Measurements from ENCODE around the gene DPP9.
"Not testable (repeated sequence)": the region's sequence is repeated elsewhere in the genome, so short reads cannot be mapped to it uniquely, and the experiment has no call there.

DPP9 gene

GRCh38 chr19:4692251-4693077 is 31.2 kb downstream of the DPP9 start:
- no peak overlapping the region for H3K27ac ChIP-seq (ENCODE audit: low read length)
- H3K27me3 ChIP-seq (ENCODE audit: control insufficient read depth, insufficient read depth, low read length): no peaks in the 10 kb centered on the region
- peaks cover 54% of the 10 kb centered on the region for H3K36me3 ChIP-seq (ENCODE audit: control insufficient read depth, low read depth, low read length)
- no peaks in the 10 kb centered on the region for H3K4me1 ChIP-seq (ENCODE audit: control insufficient read depth, low read depth, low read length)
- no peak overlapping the region for H3K4me3 ChIP-seq (ENCODE audit: low read length)
- H3K9me3 ChIP-seq (ENCODE audit: control insufficient read depth, low read depth, low read length): no peaks in the 10 kb centered on the region
- H3K9ac ChIP-seq (ENCODE audit: low read length): no peak overlapping the region

- Histone ChIP-seq H3K9me3 (ENCODE audit: control insufficient read depth, low read depth, low read length) (no peaks in the 10 kb centered on the region), H3K36me3 (ENCODE audit: control insufficient read depth, low read depth, low read length) (peaks cover 53% of the 10 kb centered on the region), H3K27me3 (ENCODE audit: control insufficient read depth, insufficient read depth, low read length) (no peaks in the 10 kb centered on the region), H3K27ac (ENCODE audit: low read length) (no peak overlapping the region), H3K9ac (ENCODE audit: low read length) (no peak overlapping the region), H3K4me3 (ENCODE audit: low read length) (no peak overlapping the region), H3K4me1 (ENCODE audit: control insufficient read depth, low read depth, low read length) (no peaks in the 10 kb centered on the region)
Measured at GRCh38 chr19:4691373-4691772, 32.3 kb downstream of the DPP9 start.

DNA sequence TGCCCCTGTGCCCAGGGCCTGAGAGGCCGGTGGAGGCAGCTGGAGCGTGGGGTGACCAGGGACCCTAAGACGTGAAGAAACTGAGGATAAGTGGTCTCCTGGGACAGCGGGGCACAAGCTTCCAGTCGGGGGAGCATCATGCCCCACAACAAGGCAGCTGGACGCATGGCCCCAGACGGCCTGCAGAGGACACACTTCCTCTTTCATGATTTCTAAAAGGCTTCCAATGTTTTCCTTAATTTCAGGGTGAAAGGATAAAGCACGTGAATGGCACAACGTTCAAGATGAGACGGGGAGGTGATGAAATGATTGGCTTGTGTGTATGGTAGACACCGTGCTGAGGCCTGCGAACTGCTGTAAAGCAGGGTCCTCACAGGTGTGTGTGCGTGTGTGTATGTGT is 33.3 kb downstream of the DPP9 start:
- peaks cover 46% of the 10 kb centered on the region for H3K36me3 ChIP-seq (ENCODE audit: control insufficient read depth, low read depth, low read length)
- no peak overlapping the region for H3K27ac ChIP-seq (ENCODE audit: low read length)
- H3K4me3 ChIP-seq (ENCODE audit: low read length): no peak overlapping the region
- H3K9me3 ChIP-seq (ENCODE audit: control insufficient read depth, low read depth, low read length): no peaks in the 10 kb centered on the region
- H3K9ac ChIP-seq (ENCODE audit: low read length): no peak overlapping the region
- H3K4me1 ChIP-seq (ENCODE audit: control insufficient read depth, low read depth, low read length): no peaks in the 10 kb centered on the region
- H3K27me3 ChIP-seq (ENCODE audit: control insufficient read depth, insufficient read depth, low read length): no peaks in the 10 kb centered on the region

DNA sequence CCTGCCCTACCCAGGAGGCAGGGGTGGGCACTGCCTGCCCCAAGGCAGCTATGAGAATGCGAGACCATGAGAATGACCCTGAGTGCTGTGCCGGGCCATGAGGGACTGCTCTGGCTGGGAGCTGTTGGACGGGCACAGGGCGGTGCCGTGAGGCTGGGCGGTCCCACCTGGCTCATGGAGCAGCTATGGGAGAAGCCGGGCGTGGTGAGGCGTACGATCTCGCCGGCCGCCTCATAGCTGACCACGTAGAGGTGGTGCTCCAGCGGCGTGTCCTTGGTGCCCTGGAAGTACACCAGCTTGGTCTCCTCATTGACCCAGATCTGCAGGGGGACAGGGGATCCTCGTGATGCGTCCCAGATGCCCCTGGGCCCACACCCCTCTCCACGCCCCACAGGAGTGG is 34.2 kb downstream of the DPP9 start:
- H3K9ac ChIP-seq (ENCODE audit: low read length): no peak overlapping the region
- no peaks in the 10 kb centered on the region for H3K27me3 ChIP-seq (ENCODE audit: control insufficient read depth, insufficient read depth, low read length)
- H3K4me3 ChIP-seq (ENCODE audit: low read length): no peak overlapping the region
- H3K4me1 ChIP-seq (ENCODE audit: control insufficient read depth, low read depth, low read length): no peaks in the 10 kb centered on the region
- peaks cover 41% of the 10 kb centered on the region for H3K36me3 ChIP-seq (ENCODE audit: control insufficient read depth, low read depth, low read length)
- H3K27ac ChIP-seq (ENCODE audit: low read length): no peak overlapping the region
- H3K9me3 ChIP-seq (ENCODE audit: control insufficient read depth, low read depth, low read length): no peaks in the 10 kb centered on the region

- no peaks in the 10 kb centered on the region for H3K4me1 ChIP-seq (ENCODE audit: control insufficient read depth, low read depth, low read length)
- H3K4me3 ChIP-seq (ENCODE audit: low read length): no peak overlapping the region
- H3K27ac ChIP-seq (ENCODE audit: low read length): no peak overlapping the region
- no peaks in the 10 kb centered on the region for H3K27me3 ChIP-seq (ENCODE audit: control insufficient read depth, insufficient read depth, low read length)
- peaks cover 38% of the 10 kb centered on the region for H3K36me3 ChIP-seq (ENCODE audit: control insufficient read depth, low read depth, low read length)
- no peak overlapping the region for H3K9ac ChIP-seq (ENCODE audit: low read length)
- H3K9me3 ChIP-seq (ENCODE audit: control insufficient read depth, low read depth, low read length): no peaks in the 10 kb centered on the region
Measured at GRCh38 chr19:4688587-4688986, 35.1 kb downstream of the DPP9 start.

DNA sequence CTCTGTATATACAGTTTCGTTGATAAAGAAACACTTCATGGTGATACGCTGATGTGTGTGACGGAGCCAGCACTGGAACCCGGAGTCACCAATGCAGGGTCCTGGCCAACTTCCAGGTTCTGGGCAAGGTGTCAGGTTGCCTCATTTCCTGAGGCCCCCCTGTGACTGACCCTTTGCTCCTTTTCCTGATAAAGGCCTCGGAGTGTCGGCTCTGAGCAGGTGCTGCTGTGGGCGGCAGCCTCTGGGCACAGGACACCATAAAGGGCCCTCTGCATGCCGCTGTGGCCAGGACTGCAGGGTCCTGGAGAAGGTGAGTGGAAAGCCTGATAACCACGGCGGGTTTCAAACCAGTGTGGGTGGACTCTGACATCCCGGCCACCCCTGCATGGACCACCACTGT is 36.2 kb downstream of the DPP9 start:
- H3K9ac ChIP-seq (ENCODE audit: low read length): no peak overlapping the region
- peaks cover 31% of the 10 kb centered on the region for H3K36me3 ChIP-seq (ENCODE audit: control insufficient read depth, low read depth, low read length)
- no peaks in the 10 kb centered on the region for H3K9me3 ChIP-seq (ENCODE audit: control insufficient read depth, low read depth, low read length)
- no peak overlapping the region for H3K27ac ChIP-seq (ENCODE audit: low read length)
- H3K4me1 ChIP-seq (ENCODE audit: control insufficient read depth, low read depth, low read length): no peaks in the 10 kb centered on the region
- no peaks in the 10 kb centered on the region for H3K27me3 ChIP-seq (ENCODE audit: control insufficient read depth, insufficient read depth, low read length)
- H3K4me3 ChIP-seq (ENCODE audit: low read length): no peak overlapping the region

DNA sequence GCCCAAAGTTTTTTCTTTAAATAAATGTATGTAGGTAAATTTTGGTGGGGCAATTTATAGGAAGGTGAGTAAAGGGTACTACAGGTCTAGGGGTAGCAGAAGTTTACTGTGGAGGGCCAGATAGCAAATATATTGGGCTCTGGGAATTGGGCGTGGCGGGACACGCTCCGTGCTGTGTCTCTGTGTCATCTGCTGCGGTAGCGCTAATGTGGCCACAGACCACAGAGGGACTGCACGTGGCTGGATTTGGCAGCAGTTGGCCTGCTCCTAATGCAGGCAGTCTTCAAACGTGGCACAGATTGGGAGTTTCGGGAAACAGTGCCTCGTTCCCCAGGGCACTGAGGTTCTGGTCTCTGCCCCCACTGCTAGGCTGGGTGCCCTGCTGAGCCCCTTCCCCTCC is 36.9 kb downstream of the DPP9 start:
- H3K27ac ChIP-seq (ENCODE audit: low read length): no peak overlapping the region
- no peaks in the 10 kb centered on the region for H3K4me1 ChIP-seq (ENCODE audit: control insufficient read depth, low read depth, low read length)
- H3K9ac ChIP-seq (ENCODE audit: low read length): no peak overlapping the region
- no peaks in the 10 kb centered on the region for H3K27me3 ChIP-seq (ENCODE audit: control insufficient read depth, insufficient read depth, low read length)
- peaks cover 26% of the 10 kb centered on the region for H3K36me3 ChIP-seq (ENCODE audit: control insufficient read depth, low read depth, low read length)
- H3K9me3 ChIP-seq (ENCODE audit: control insufficient read depth, low read depth, low read length): no peaks in the 10 kb centered on the region
- no peak overlapping the region for H3K4me3 ChIP-seq (ENCODE audit: low read length)

GRCh38 chr19:4684312-4685095 is 39.1 kb downstream of the DPP9 start:
- H3K27ac ChIP-seq (ENCODE audit: low read length): no peak overlapping the region
- no peaks in the 10 kb centered on the region for H3K9me3 ChIP-seq (ENCODE audit: control insufficient read depth, low read depth, low read length)
- peaks cover 20% of the 10 kb centered on the region for H3K36me3 ChIP-seq (ENCODE audit: control insufficient read depth, low read depth, low read length)
- H3K4me3 ChIP-seq (ENCODE audit: low read length): no peak overlapping the region
- H3K4me1 ChIP-seq (ENCODE audit: control insufficient read depth, low read depth, low read length): no peaks in the 10 kb centered on the region
- no peak overlapping the region for H3K9ac ChIP-seq (ENCODE audit: low read length)
- no peaks in the 10 kb centered on the region for H3K27me3 ChIP-seq (ENCODE audit: control insufficient read depth, insufficient read depth, low read length)

GRCh38 chr19:4682417-4683200 is 41.0 kb downstream of the DPP9 start:
- Histone ChIP-seq H3K9me3 (ENCODE audit: control insufficient read depth, low read depth, low read length) (no peaks in the 10 kb centered on the region), H3K9ac (ENCODE audit: low read length) (no peak overlapping the region), H3K36me3 (ENCODE audit: control insufficient read depth, low read depth, low read length) (peaks cover 15% of the 10 kb centered on the region), H3K4me3 (ENCODE audit: low read length) (no peak overlapping the region), H3K27ac (ENCODE audit: low read length) (no peak overlapping the region), H3K4me1 (ENCODE audit: control insufficient read depth, low read depth, low read length) (no peaks in the 10 kb centered on the region), H3K27me3 (ENCODE audit: control insufficient read depth, insufficient read depth, low read length) (no peaks in the 10 kb centered on the region)

DNA sequence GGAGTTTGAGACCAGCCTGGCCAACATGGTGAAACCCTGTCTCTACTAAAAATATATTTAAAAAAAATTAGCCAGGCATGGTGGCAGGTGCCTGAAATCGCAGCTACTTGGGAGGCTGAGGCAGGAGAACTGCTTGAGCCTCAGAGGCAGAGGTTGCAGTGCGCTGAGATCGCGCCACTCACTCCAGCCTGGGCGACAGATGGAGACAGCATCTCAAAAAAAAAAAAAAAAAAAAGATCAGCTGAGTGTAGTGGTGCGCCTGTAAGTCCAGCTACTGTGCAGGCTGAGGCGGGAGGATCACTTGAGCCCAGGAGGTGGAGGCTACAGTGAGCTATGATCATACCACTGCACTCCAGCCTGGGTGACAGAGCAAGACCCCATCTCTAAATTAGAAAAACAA is 43.6 kb downstream of the DPP9 start:
- H3K27ac ChIP-seq (ENCODE audit: low read length); H3K36me3 ChIP-seq (ENCODE audit: control insufficient read depth, low read depth, low read length); H3K4me1 ChIP-seq (ENCODE audit: control insufficient read depth, low read depth, low read length): not testable (repeated sequence)

More for the DNA sequence above, 43.6 kb downstream of the DPP9 start:
- H3K9me3 ChIP-seq (ENCODE audit: control insufficient read depth, low read depth, low read length); H3K4me3 ChIP-seq (ENCODE audit: low read length); H3K27me3 ChIP-seq (ENCODE audit: control insufficient read depth, insufficient read depth, low read length); H3K9ac ChIP-seq (ENCODE audit: low read length): not testable (repeated sequence)

Measured in iPS-18a (cell line).